ENCODE data around the gene ING1. TPM values are rescaled to one million over a fixed set of nuclear protein-coding genes. Genes with fewer than 3 reads are reported as not detected.
"Not testable (repeated sequence)": the region's sequence is repeated elsewhere in the genome, so short reads cannot be mapped to it uniquely, and the experiment has no call there.

ING1 gene, protein sequence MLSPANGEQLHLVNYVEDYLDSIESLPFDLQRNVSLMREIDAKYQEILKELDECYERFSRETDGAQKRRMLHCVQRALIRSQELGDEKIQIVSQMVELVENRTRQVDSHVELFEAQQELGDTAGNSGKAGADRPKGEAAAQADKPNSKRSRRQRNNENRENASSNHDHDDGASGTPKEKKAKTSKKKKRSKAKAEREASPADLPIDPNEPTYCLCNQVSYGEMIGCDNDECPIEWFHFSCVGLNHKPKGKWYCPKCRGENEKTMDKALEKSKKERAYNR
- total RNA-seq: 10 to 100 TPM; 14.6 to 15.0 TPM

- intact Hi-C loops (cut with micrococcal nuclease): loop anchor here (2.0 to 5.0 kb wide), 4 partner anchors 55 to 575 kb away; no protein-coding TSS in a partner anchor
- no peak for DNase-seq
- Mint-ChIP-seq H3K27me3 (ENCODE audit: low read depth) (no peaks in the 10 kb centered on the region), H3K27ac (peak within 1 kb of the TSS; percentile 98), H3K9me3 (no peaks in the 10 kb centered on the region), H3K4me3 (peak within 1 kb of the TSS; percentile 98), H3K4me1 (ENCODE audit: low read depth) (peaks cover 26% of the 10 kb centered on the region), H3K36me3 (ENCODE audit: low read depth) (peaks cover 4% of the 10 kb centered on the region)
- CTCF ChIA-PET: no interaction called here
These were observed at the start of gene ING1 for GRCh38 chr13:110713642-110713952. ING1 (plus strand) TSS chr13:110713700; CDS start chr13:110714150, 450 bp downstream.

GRCh38 chr13:110664041-110664440 lies 49.5 kb upstream of the ING1 start:
- H3K4me3 Mint-ChIP-seq: no peak overlapping the region
- H3K27ac Mint-ChIP-seq: no peak overlapping the region
- peaks cover 63% of the 10 kb centered on the region for H3K36me3 Mint-ChIP-seq (ENCODE audit: low read depth)
- no peaks in the 10 kb centered on the region for H3K27me3 Mint-ChIP-seq (ENCODE audit: low read depth)
- intact Hi-C loops (cut with micrococcal nuclease): no loop called here
- CTCF ChIA-PET: no interaction called here
- H3K4me1 Mint-ChIP-seq (ENCODE audit: low read depth): peaks cover 16% of the 10 kb centered on the region
- H3K9me3 Mint-ChIP-seq: peaks cover 7% of the 10 kb centered on the region
- no peak for DNase-seq

DNA sequence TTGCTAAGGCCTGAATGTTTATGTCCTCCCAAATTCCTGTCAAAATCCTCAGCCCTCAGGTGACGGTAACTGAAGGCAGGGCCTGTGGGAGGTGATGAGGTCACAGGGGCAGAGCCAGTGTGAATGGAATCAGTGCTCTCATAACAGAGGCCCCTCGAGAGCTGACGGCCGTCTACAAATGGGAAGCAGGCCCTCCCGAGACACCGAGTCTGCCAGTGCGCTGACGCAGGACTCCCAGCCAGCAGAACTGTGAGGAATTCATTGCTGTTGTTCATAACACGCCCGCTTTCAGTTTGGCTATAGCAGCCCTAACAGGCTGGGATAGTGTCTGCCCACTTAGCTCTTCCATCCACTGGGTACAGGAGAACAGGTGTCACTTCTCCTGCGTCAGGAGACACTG lies 48.8 kb upstream of the ING1 start:
- peaks cover 10% of the 10 kb centered on the region for H3K4me1 Mint-ChIP-seq (ENCODE audit: low read depth)
- CTCF ChIA-PET: no interaction called here
- H3K9me3 Mint-ChIP-seq: peaks cover 7% of the 10 kb centered on the region
- H3K27me3 Mint-ChIP-seq (ENCODE audit: low read depth): no peaks in the 10 kb centered on the region
- H3K4me3 Mint-ChIP-seq: no peak overlapping the region
- intact Hi-C loops (cut with micrococcal nuclease): no loop called here
- H3K36me3 Mint-ChIP-seq (ENCODE audit: low read depth): peaks cover 63% of the 10 kb centered on the region
- DNase-seq: no peak
- H3K27ac Mint-ChIP-seq: no peak overlapping the region

DNA sequence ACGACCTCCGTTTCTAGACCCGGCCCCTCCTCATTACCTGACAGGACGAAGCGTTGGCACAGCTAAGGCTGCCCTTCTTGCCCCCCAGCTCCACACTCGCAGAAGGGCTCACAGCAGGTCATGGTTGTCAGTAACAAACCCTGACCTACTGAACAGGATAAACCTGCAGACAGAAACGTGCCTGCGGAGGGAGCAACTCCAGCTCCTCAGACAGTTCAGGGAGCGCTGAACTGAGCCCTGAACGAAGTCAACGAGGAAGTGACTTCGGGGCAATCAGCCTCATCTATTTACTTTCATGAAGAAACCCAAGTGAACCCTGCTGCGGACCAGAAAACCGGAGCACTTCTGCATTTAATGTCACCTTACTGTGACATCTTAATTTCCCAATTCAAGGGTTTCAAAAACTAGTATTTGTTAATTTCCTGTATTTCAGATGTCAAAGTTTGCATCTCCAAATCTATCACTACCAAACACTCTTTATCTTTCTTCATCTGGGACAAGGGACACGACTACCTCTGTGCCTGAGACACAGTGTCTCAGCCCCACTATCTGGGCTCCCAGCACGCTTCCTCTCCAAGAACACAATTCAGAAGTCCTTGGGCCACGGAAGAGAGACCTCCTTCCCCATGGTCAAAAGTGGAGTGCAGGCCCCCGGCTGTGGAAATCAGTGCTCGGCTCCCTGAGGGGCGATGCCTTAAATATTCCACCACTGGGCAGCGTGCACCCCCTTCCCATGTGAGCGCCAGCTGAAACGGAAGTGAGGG lies 47.8 kb upstream of the ING1 start:
- CTCF ChIA-PET: no interaction called here
- Mint-ChIP-seq H3K4me3 (no peak overlapping the region), H3K27me3 (ENCODE audit: low read depth) (no peaks in the 10 kb centered on the region), H3K9me3 (peaks cover 7% of the 10 kb centered on the region), H3K27ac (no peak overlapping the region), H3K36me3 (ENCODE audit: low read depth) (peaks cover 63% of the 10 kb centered on the region), H3K4me1 (ENCODE audit: low read depth) (peaks cover 5% of the 10 kb centered on the region)
- intact Hi-C loops (cut with micrococcal nuclease): no loop called here
- DNase-seq: no peak

GRCh38 chr13:110666255-110666533 lies 47.3 kb upstream of the ING1 start:
- peaks cover 6% of the 10 kb centered on the region for H3K9me3 Mint-ChIP-seq
- peaks cover 5% of the 10 kb centered on the region for H3K4me1 Mint-ChIP-seq (ENCODE audit: low read depth)
- no peaks in the 10 kb centered on the region for H3K27me3 Mint-ChIP-seq (ENCODE audit: low read depth)
- DNase-seq: no peak
- H3K4me3 Mint-ChIP-seq: no peak overlapping the region
- no peak overlapping the region for H3K27ac Mint-ChIP-seq
- CTCF ChIA-PET: interaction anchor here (1.2 to 1.3 kb wide), 2 partner anchors 15 to 210 kb away, joined by 4 read pairs; no protein-coding TSS in a partner anchor
- intact Hi-C loops (cut with micrococcal nuclease): no loop called here
- peaks cover 65% of the 10 kb centered on the region for H3K36me3 Mint-ChIP-seq (ENCODE audit: low read depth)

DNA sequence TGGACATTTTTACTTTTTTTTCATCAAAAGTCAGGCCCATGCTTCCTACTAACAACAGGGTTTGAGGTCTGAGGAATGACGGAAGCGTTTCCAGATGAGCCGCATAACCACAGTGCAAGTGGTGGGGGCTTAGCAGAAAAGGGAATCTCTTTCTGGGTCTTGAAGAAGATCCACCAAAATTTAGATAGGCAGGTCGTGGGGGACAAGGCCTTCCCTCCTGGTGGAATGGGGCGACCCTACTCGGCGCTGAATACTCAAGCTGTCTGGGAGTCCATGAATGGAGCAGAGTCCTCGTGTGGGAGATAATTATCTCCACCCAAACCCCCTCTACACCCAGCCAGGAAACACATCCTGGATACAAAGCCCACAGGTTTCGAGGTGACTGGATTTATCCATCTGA lies 44.5 kb upstream of the ING1 start:
- H3K36me3 Mint-ChIP-seq (ENCODE audit: low read depth): peaks cover 52% of the 10 kb centered on the region
- H3K27ac Mint-ChIP-seq: no peak overlapping the region
- no peak overlapping the region for H3K4me3 Mint-ChIP-seq
- DNase-seq: no peak
- peaks cover 24% of the 10 kb centered on the region for H3K4me1 Mint-ChIP-seq (ENCODE audit: low read depth)
- intact Hi-C loops (cut with micrococcal nuclease): no loop called here
- CTCF ChIA-PET: no interaction called here
- no peaks in the 10 kb centered on the region for H3K27me3 Mint-ChIP-seq (ENCODE audit: low read depth)
- H3K9me3 Mint-ChIP-seq: no peaks in the 10 kb centered on the region

DNA sequence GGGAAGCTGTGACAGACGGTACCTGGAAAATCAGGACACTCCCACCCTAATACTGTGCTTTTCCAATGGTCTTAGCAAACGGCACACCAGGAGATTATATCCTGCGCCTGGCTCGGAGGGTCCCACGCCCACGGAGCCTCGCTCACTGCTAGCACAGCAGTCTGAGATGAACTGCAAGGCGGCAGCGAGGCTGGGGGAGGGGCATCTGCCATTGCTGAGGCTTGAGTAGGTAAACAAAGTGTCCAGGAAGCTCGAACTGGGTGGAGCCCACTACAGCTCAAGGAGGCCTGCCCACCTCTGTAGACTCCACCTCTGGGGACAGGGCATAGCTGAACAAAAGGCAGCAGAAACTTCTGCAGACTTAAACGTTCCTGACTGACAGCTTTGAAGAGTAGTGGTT lies 43.7 kb upstream of the ING1 start:
- H3K4me3 Mint-ChIP-seq; H3K9me3 Mint-ChIP-seq; intact Hi-C loops (cut with micrococcal nuclease): not testable (repeated sequence)

GRCh38 chr13:110676595-110677587 lies 36.6 kb upstream of the ING1 start:
- Mint-ChIP-seq H3K36me3 (ENCODE audit: low read depth) (peaks cover 56% of the 10 kb centered on the region), H3K4me3 (no peak overlapping the region), H3K4me1 (ENCODE audit: low read depth) (peaks cover 22% of the 10 kb centered on the region), H3K27me3 (ENCODE audit: low read depth) (no peaks in the 10 kb centered on the region), H3K9me3 (peaks cover 2% of the 10 kb centered on the region), H3K27ac (no peak overlapping the region)
- CTCF ChIA-PET: no interaction called here
- intact Hi-C loops (cut with micrococcal nuclease): no loop called here
- no peak for DNase-seq

More for the DNA sequence above, 43.7 kb upstream of the ING1 start:
- Mint-ChIP-seq H3K4me1 (ENCODE audit: low read depth) (peaks cover 29% of the 10 kb centered on the region), H3K36me3 (ENCODE audit: low read depth) (peaks cover 59% of the 10 kb centered on the region)
- DNase-seq; CTCF ChIA-PET; H3K27me3 Mint-ChIP-seq (ENCODE audit: low read depth); H3K27ac Mint-ChIP-seq: not testable (repeated sequence)

GRCh38 chr13:110677731-110678545 lies 35.6 kb upstream of the ING1 start:
- no peak for DNase-seq
- Mint-ChIP-seq H3K4me1 (ENCODE audit: low read depth) (peaks cover 13% of the 10 kb centered on the region), H3K27ac (no peak overlapping the region), H3K36me3 (ENCODE audit: low read depth) (peaks cover 55% of the 10 kb centered on the region), H3K9me3 (peaks cover 2% of the 10 kb centered on the region), H3K4me3 (no peak overlapping the region), H3K27me3 (ENCODE audit: low read depth) (no peaks in the 10 kb centered on the region)
- CTCF ChIA-PET: no interaction called here
- intact Hi-C loops (cut with micrococcal nuclease): no loop called here

GRCh38 chr13:110680852-110681251 lies 32.6 kb upstream of the ING1 start:
- Mint-ChIP-seq H3K27ac (no peak overlapping the region), H3K4me3 (no peak overlapping the region), H3K36me3 (ENCODE audit: low read depth) (peaks cover 44% of the 10 kb centered on the region), H3K27me3 (ENCODE audit: low read depth) (no peaks in the 10 kb centered on the region), H3K9me3 (no peaks in the 10 kb centered on the region), H3K4me1 (ENCODE audit: low read depth) (no peaks in the 10 kb centered on the region)
- peak; percentile 8 for DNase-seq
- intact Hi-C loops (cut with micrococcal nuclease): no loop called here
- CTCF ChIA-PET: interaction anchor here (1.4 to 3.4 kb wide), 2 partner anchors 14 to 137 kb away, joined by 4 to 15 read pairs; no protein-coding TSS in a partner anchor

DNA sequence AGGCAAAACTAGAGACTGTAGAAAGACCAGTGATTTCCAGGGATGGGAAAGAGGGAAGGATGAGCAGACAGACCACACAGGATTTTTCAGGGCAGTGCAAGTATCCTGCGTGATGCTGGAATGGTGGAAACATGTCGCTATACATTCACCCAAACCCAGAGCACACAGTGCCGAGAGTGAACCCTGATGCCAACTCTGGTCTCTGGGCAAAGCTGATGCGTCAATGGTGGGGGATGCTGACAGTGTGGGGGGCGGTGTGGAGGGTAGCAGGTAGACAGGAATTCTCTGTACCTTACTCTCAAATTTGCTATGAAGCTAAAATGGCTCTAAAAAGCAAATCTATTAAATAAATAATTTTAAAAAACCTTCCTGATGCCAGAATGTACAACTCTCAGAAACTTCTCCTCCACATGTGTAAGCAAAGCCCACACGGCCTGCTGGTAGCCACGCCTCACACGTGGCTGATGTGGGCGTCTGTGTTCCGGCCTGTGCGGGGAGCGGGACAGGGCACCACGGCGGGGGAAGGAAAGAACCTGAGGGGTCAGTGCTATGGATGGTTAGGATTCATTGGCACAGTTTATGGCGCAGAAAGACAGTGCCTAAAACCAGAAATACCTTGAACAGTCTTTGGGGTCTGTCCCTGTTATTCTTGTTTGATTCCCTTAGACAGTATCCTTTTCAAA lies 31.5 kb upstream of the ING1 start:
- H3K27ac Mint-ChIP-seq: no peak overlapping the region
- H3K36me3 Mint-ChIP-seq (ENCODE audit: low read depth): peaks cover 36% of the 10 kb centered on the region
- H3K9me3 Mint-ChIP-seq: no peaks in the 10 kb centered on the region
- no peak overlapping the region for H3K4me3 Mint-ChIP-seq
- DNase-seq: no peak
- CTCF ChIA-PET: interaction anchor here (0.6 to 3.4 kb wide), 5 partner anchors 10 to 368 kb away, joined by 3 to 15 read pairs (median 4); no protein-coding TSS in a partner anchor
- H3K27me3 Mint-ChIP-seq (ENCODE audit: low read depth): no peaks in the 10 kb centered on the region
- no peaks in the 10 kb centered on the region for H3K4me1 Mint-ChIP-seq (ENCODE audit: low read depth)
- intact Hi-C loops (cut with micrococcal nuclease): no loop called here
